Sigmoid colon (tissue), 4 donors: ENCODE results near the gene ITGB1.

Experiments used
- EP300 ChIP-seq, 4 donors: sonication (generic); formaldehyde crosslinking; IDR thresholded peaks; one replicate each; pipeline ENCODE4 v1.6.1; 2017; ENCODE audit warnings: antibody characterized with exemption in 4 of 4
- POLR2A ChIP-seq, 2 donors: fragments of 450-650 bp; IDR thresholded peaks; one replicate each; pipeline ENCODE4 v1.6.1; 2016; ENCODE audit warnings: antibody characterized with exemption in 2 of 2, mild to moderate bottlenecking in 2 of 2, moderate library complexity in 2 of 2
- POLR2AphosphoS5 ChIP-seq, 4 donors: sonication (generic); formaldehyde crosslinking; IDR thresholded peaks; one replicate each; pipeline ENCODE4 v1.6.1; 2017; ENCODE audit warnings: antibody characterized with exemption in 4 of 4
- TF ChIP-seq, protein P1 (sequence below), 4 experiments: fragments of 450-650 bp in 3 of 4; fragments of 200-600 bp in 1 of 4; IDR thresholded peaks; one replicate each; pipeline ENCODE4 v1.5.1; 2016 to 2019; ENCODE audit warnings: antibody characterized with exemption in 4 of 4, mild to moderate bottlenecking in 3 of 4, moderate library complexity in 2 of 4

DNA sequence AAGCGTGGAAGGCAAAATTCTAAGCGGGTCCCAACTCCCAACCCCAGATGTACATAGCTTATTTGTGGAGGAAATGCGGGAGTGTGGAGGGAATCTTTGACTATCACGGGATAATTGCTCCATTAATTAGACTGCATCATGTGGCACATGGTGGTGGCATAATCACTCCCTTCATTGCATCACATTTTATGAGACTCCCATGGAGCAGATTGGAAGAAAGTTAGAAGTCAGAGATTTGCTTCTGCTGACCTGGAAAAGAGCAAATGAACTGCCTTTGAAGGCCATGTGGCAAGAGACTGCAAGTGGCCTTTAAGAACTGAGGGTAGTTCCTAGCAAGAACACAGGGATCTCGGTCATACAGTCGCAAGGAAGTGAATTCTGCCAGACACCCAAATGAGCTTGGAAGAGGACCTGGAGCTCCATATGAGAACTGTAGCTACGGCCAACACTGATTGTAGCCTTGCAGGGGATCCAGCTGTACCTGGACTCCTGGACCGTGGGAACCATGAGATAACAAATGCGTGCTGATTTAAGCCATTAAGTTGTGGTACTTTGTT lies 37.1 kb upstream of the ITGB1 start:
- TF ChIP-seq, protein P1, sequence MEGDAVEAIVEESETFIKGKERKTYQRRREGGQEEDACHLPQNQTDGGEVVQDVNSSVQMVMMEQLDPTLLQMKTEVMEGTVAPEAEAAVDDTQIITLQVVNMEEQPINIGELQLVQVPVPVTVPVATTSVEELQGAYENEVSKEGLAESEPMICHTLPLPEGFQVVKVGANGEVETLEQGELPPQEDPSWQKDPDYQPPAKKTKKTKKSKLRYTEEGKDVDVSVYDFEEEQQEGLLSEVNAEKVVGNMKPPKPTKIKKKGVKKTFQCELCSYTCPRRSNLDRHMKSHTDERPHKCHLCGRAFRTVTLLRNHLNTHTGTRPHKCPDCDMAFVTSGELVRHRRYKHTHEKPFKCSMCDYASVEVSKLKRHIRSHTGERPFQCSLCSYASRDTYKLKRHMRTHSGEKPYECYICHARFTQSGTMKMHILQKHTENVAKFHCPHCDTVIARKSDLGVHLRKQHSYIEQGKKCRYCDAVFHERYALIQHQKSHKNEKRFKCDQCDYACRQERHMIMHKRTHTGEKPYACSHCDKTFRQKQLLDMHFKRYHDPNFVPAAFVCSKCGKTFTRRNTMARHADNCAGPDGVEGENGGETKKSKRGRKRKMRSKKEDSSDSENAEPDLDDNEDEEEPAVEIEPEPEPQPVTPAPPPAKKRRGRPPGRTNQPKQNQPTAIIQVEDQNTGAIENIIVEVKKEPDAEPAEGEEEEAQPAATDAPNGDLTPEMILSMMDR (IDR thresholded peaks at IDR 0.05) = no peak
- TF ChIP-seq EP300 (IDR thresholded peaks at IDR 0.05) = no peak
- TF ChIP-seq POLR2A (IDR thresholded peaks at IDR 0.05) = no peak
- TF ChIP-seq POLR2AphosphoS5 (IDR thresholded peaks at IDR 0.05) = no peak
